ENCODE results near the gene MSANTD3.
A peak's percentile ranks its signal among the peaks of the same experiment; 100 is the strongest.
"Not testable (repeated sequence)": the region's sequence is repeated elsewhere in the genome, so short reads cannot be mapped to it uniquely, and the experiment has no call there.

The MSANTD3 gene

GRCh38 chr9:100436571-100436970 is 9.6 kb downstream of the MSANTD3 start:
- in situ Hi-C loops (cut with HindIII; ENCODE audit: low pct_unique_long_range_greater_than_20kb, low sequenced_read_pairs), result no loop called here
- TF ChIP-seq JUND (IDR thresholded peaks at IDR 0.05; ENCODE audit: low read depth), result no peak
- no peak for DNase-seq (ENCODE audit: low read depth in 1 of 2, low spot score in 1 of 2)

- in situ Hi-C loops (cut with HindIII; ENCODE audit: low pct_unique_long_range_greater_than_20kb, low sequenced_read_pairs), result no loop called here
- DNase-seq (ENCODE audit: low read depth in 1 of 2, low spot score in 1 of 2), result peak; percentile 23 to 75
- TF ChIP-seq JUND (IDR thresholded peaks at IDR 0.05; ENCODE audit: low read depth), result no peak
Observed at GRCh38 chr9:100437860-100438805, 11.2 kb downstream of the MSANTD3 start.

GRCh38 chr9:100440071-100440470 is 13.1 kb downstream of the MSANTD3 start:
- TF ChIP-seq JUND (IDR thresholded peaks at IDR 0.05; ENCODE audit: low read depth), result no peak
- DNase-seq (ENCODE audit: low read depth in 1 of 2, low spot score in 1 of 2), result no peak
- in situ Hi-C loops (cut with HindIII; ENCODE audit: low pct_unique_long_range_greater_than_20kb, low sequenced_read_pairs), result no loop called here

GRCh38 chr9:100440487-100440886 is 13.5 kb downstream of the MSANTD3 start:
- DNase-seq (ENCODE audit: low read depth in 1 of 2, low spot score in 1 of 2); in situ Hi-C loops (cut with HindIII; ENCODE audit: low pct_unique_long_range_greater_than_20kb, low sequenced_read_pairs): not testable (repeated sequence)

- no peak for TF ChIP-seq JUND (IDR thresholded peaks at IDR 0.05; ENCODE audit: low read depth)
Observed at GRCh38 chr9:100441911-100442361, 15.0 kb downstream of the MSANTD3 start.

GRCh38 chr9:100443781-100444768 is 17.1 kb downstream of the MSANTD3 start:
- TF ChIP-seq JUND (IDR thresholded peaks at IDR 0.05; ENCODE audit: low read depth), result no peak
- in situ Hi-C loops (cut with HindIII; ENCODE audit: low pct_unique_long_range_greater_than_20kb, low sequenced_read_pairs), result no loop called here
- no peak for DNase-seq (ENCODE audit: low read depth in 1 of 2, low spot score in 1 of 2)

More at GRCh38 chr9:100441911-100442361, 15.0 kb downstream of the MSANTD3 start:
- in situ Hi-C loops (cut with HindIII; ENCODE audit: low pct_unique_long_range_greater_than_20kb, low sequenced_read_pairs), result no loop called here
- no peak for DNase-seq (ENCODE audit: low read depth in 1 of 2, low spot score in 1 of 2)

GRCh38 chr9:100445161-100445902 is 18.4 kb downstream of the MSANTD3 start:
- DNase-seq (ENCODE audit: low read depth in 1 of 2, low spot score in 1 of 2), result no peak
- in situ Hi-C loops (cut with HindIII; ENCODE audit: low pct_unique_long_range_greater_than_20kb, low sequenced_read_pairs), result no loop called here
- no peak for TF ChIP-seq JUND (IDR thresholded peaks at IDR 0.05; ENCODE audit: low read depth)

- no peak for TF ChIP-seq JUND (IDR thresholded peaks at IDR 0.05; ENCODE audit: low read depth)
- in situ Hi-C loops (cut with HindIII; ENCODE audit: low pct_unique_long_range_greater_than_20kb, low sequenced_read_pairs), result no loop called here
- no peak for DNase-seq (ENCODE audit: low read depth in 1 of 2, low spot score in 1 of 2)
Observed at GRCh38 chr9:100445903-100446549, 19.1 kb downstream of the MSANTD3 start.

- DNase-seq (ENCODE audit: low read depth in 1 of 2, low spot score in 1 of 2), result no peak
- TF ChIP-seq JUND (IDR thresholded peaks at IDR 0.05; ENCODE audit: low read depth), result no peak
- in situ Hi-C loops (cut with HindIII; ENCODE audit: low pct_unique_long_range_greater_than_20kb, low sequenced_read_pairs), result no loop called here
Observed at GRCh38 chr9:100447041-100447440, 20.1 kb downstream of the MSANTD3 start.

- no peak for TF ChIP-seq JUND (IDR thresholded peaks at IDR 0.05; ENCODE audit: low read depth)
- DNase-seq (ENCODE audit: low read depth in 1 of 2, low spot score in 1 of 2), result no peak
- in situ Hi-C loops (cut with HindIII; ENCODE audit: low pct_unique_long_range_greater_than_20kb, low sequenced_read_pairs), result no loop called here
Observed at GRCh38 chr9:100448266-100448665, 21.3 kb downstream of the MSANTD3 start.

GRCh38 chr9:100449420-100449819 is 22.5 kb downstream of the MSANTD3 start:
- in situ Hi-C loops (cut with HindIII; ENCODE audit: low pct_unique_long_range_greater_than_20kb, low sequenced_read_pairs), result no loop called here
- no peak for TF ChIP-seq JUND (IDR thresholded peaks at IDR 0.05; ENCODE audit: low read depth)
- DNase-seq (ENCODE audit: low read depth in 1 of 2, low spot score in 1 of 2), result no peak

All from T47D (cell line).